GM12873 (cell line): ENCODE results near the gene ABTB1.

Experiments used
- TF ChIP-seq, protein P1 (sequence below): IDR thresholded peaks from 2 replicates; pipeline ENCODE4 v1.5.1; 2012; ENCODE audit warnings: low read depth, mild to moderate bottlenecking, moderate library complexity, low read length, control low read depth; ENCODE audit not compliant: insufficient read depth; ENCODE audit errors: missing control alignments

ABTB1 gene

GRCh38 chr3:127644641-127645370 lies 27.9 kb upstream of the ABTB1 start:
- TF ChIP-seq, protein P1, sequence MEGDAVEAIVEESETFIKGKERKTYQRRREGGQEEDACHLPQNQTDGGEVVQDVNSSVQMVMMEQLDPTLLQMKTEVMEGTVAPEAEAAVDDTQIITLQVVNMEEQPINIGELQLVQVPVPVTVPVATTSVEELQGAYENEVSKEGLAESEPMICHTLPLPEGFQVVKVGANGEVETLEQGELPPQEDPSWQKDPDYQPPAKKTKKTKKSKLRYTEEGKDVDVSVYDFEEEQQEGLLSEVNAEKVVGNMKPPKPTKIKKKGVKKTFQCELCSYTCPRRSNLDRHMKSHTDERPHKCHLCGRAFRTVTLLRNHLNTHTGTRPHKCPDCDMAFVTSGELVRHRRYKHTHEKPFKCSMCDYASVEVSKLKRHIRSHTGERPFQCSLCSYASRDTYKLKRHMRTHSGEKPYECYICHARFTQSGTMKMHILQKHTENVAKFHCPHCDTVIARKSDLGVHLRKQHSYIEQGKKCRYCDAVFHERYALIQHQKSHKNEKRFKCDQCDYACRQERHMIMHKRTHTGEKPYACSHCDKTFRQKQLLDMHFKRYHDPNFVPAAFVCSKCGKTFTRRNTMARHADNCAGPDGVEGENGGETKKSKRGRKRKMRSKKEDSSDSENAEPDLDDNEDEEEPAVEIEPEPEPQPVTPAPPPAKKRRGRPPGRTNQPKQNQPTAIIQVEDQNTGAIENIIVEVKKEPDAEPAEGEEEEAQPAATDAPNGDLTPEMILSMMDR = no peak

DNA sequence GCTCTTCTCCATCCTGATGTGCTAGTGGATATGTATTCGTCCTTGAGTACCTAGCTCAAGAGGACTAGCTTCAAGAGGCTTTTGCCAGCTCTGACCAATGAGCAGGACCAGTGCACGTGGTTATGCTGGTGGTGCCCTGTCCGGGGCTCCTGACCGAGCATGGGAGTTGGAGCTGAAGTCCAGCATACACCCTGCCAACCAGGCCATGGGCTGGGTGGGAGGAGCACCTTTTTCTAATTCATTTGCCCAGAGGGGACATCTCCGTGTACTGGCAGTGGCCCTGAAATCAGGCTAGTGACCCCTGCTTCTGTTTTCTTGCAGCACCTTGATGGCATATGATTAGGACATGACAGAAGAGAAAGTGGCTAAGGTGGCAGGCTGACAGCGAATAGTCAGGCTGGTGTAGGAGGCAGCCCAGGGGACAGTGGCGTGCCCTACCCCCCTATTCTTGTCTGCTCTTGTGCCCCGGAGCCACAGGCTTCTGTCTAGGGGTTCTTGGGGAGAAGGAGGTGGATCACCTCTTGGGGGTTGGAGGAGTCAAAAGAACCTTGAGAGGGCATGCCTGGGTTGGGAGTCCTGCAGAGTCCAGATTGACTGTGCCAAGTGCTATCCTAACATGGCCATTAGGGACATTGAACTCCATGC lies 27.3 kb upstream of the ABTB1 start:
- TF ChIP-seq, protein P1 = no peak

DNA sequence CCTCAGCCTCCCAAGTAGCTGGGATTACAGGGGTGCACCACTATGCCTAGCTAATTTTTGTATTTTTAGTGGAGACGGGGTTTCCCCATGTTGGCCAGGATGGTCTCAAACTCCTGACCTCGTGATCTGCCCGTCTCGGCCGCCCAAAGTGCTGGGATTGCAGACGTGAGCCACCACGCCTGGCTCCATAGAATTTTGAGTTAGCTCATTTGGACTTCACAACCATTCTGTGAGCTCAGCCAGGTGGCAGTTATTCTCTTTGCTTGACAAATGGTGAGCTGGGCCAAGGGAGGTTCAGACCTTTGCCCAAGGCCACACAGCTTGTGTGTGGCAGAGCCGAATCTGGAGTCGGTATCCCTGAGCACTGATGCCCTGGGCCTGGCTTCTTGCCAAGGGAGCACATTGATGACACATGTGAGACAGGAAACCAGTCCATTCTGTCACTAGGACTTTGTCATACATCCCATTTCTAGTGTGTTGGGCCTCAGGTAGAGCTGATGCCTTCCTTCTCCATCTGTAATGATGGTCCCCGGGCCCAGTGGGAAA lies 26.2 kb upstream of the ABTB1 start:
- TF ChIP-seq, protein P1 = no peak

GRCh38 chr3:127647166-127647844 lies 25.4 kb upstream of the ABTB1 start:
- TF ChIP-seq, protein P1 = no peak

- TF ChIP-seq, protein P1 = no peak
Measured at GRCh38 chr3:127647845-127648204, 24.9 kb upstream of the ABTB1 start.

GRCh38 chr3:127650236-127650635 lies 22.5 kb upstream of the ABTB1 start:
- TF ChIP-seq, protein P1 = no peak

DNA sequence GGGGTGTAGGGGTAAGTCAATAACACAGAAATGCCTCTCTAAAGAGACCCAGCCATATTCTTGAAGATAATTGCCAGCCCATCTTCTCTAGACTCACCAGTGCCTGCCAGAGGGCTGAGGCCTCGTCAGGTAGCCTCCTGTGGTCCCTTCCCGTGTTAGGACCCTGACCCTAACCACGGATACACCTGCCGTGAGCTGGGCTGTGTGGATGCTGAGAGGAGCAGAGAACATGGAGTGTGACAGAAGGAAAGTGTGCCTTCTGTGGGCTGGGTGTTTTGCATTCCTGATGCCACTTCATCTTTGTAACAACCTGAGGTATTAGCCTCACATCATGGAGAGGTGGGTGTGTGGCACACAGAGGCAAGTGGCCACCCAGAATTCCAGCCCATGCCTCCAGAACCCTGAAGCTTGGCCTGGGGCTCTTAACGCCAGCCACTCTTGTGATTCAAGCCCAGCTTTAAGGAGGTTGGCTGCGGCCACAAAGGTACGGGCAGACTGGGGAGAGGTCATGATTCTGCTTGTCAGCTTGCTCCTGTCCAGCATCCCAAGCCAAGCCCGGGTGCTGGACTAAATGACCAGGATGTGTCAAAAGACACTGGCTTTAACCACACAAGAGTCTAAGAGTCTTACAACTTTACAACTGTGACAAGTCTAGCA lies 21.1 kb upstream of the ABTB1 start:
- TF ChIP-seq, protein P1 = no peak
